ENCODE data around the gene FBXO42. TPM values are rescaled to one million over a fixed set of nuclear protein-coding genes. Genes with fewer than 3 reads are reported as not detected.

FBXO42 gene
- total and polyA plus RNA-seq, 2 of the 13 experiments (the other 11 are each of a cell fraction or from before 2014, with no cell fraction given), result 7.6 to 17.5 TPM

DNA sequence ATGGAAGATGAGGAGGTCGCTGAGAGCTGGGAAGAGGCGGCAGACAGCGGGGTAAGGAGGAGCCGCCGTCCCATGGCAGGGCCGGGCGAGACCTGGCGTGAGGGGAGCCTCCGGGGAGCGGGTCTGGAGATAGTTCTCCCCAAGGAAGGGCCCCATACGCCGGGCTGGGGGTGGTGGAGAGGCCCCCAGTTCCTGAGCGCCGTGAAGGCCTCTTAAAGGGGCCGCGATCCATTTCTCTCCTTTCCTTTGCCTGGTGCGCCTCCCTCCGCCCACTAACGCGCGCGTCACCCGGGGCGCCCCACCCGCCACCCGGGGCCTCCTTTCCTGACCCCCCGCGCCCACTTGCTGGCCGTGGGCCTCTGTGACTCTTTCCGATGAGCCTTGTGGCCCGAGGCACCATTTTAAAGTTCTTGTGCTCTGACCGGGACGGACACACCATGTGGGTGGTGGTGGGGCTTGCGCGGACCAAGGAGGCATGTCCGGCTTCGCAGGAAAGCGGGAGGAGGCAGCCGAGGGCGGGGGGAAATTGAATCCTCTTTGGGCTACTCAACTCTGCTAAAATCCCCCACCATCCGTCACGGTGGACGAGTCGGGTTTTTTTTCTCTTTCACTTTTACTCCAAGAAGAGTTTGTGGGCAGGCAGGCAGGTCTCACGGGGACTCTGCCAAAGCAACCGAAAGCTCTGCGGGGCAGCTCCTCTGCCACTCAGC lies 15.1 kb upstream of the FBXO42 start (continued):
- TF ChIP-seq, protein P1, sequence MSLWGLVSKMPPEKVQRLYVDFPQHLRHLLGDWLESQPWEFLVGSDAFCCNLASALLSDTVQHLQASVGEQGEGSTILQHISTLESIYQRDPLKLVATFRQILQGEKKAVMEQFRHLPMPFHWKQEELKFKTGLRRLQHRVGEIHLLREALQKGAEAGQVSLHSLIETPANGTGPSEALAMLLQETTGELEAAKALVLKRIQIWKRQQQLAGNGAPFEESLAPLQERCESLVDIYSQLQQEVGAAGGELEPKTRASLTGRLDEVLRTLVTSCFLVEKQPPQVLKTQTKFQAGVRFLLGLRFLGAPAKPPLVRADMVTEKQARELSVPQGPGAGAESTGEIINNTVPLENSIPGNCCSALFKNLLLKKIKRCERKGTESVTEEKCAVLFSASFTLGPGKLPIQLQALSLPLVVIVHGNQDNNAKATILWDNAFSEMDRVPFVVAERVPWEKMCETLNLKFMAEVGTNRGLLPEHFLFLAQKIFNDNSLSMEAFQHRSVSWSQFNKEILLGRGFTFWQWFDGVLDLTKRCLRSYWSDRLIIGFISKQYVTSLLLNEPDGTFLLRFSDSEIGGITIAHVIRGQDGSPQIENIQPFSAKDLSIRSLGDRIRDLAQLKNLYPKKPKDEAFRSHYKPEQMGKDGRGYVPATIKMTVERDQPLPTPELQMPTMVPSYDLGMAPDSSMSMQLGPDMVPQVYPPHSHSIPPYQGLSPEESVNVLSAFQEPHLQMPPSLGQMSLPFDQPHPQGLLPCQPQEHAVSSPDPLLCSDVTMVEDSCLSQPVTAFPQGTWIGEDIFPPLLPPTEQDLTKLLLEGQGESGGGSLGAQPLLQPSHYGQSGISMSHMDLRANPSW (CRISPR knock-in tag; IDR thresholded peaks at IDR 0.05; ENCODE audit: borderline replicate concordance), result no peak; the same call in 1 of the 2 replicates
- TF ChIP-seq MXD4 (CRISPR knock-in tag; IDR thresholded peaks at IDR 0.05) (peak; percentile 48), DNMT3B (CRISPR knock-in tag; conservative IDR thresholded peaks at IDR 0.05) (no peak; the same call in 1 of the 2 replicates), HNRNPH1 (optimal IDR thresholded peaks at IDR 0.05; ENCODE audit: low read depth, low read length) (peak; percentile 42), IRF1 (CRISPR knock-in tag; IDR thresholded peaks at IDR 0.05; ENCODE audit: low read depth) (no peak), CHD2 (IDR thresholded peaks at IDR 0.05; ENCODE audit: low read depth, low read length) (no peak), ZNF260 (CRISPR knock-in tag; IDR thresholded peaks at IDR 0.05; ENCODE audit: borderline replicate concordance, low read depth) (no peak), PRPF4 (IDR thresholded peaks at IDR 0.05; ENCODE audit: low read depth, low read length, poor library complexity, severe bottlenecking) (no peak), NFE2L1 (CRISPR knock-in tag; IDR thresholded peaks at IDR 0.05; ENCODE audit: borderline replicate concordance) (no peak), ISX (CRISPR knock-in tag; conservative IDR thresholded peaks at IDR 0.05) (no peak), SNAPC4 (CRISPR knock-in tag; IDR thresholded peaks at IDR 0.05) (0 out of 2 replicates have a peak, but pooled peaks have one; percentile 53), NFE2 (CRISPR knock-in tag; IDR thresholded peaks at IDR 0.05) (no peak), REPIN1 (CRISPR knock-in tag; IDR thresholded peaks at IDR 0.05; ENCODE audit: borderline replicate concordance, low read depth) (0 out of 2 replicates have a peak, but pooled peaks have one; percentile 21), HNF4G (IDR thresholded peaks at IDR 0.05; ENCODE audit: borderline replicate concordance, low read depth, low read length) (no peak), HNF4G (CRISPR knock-in tag; IDR thresholded peaks at IDR 0.05; ENCODE audit: borderline replicate concordance, low read depth) (no peak), CBX2 (IDR thresholded peaks at IDR 0.05; ENCODE audit: low read depth, low read length) (no peak), CBX2 (CRISPR knock-in tag; IDR thresholded peaks at IDR 0.05; ENCODE audit: low read depth) (no peak), HNRNPK (IDR thresholded peaks at IDR 0.05; ENCODE audit: low read depth, low read length, poor library complexity, severe bottlenecking) (peak; percentile 27), ZBTB7A (CRISPR knock-in tag; IDR thresholded peaks at IDR 0.05) (no peak)
- TF ChIP-seq, protein P2, sequence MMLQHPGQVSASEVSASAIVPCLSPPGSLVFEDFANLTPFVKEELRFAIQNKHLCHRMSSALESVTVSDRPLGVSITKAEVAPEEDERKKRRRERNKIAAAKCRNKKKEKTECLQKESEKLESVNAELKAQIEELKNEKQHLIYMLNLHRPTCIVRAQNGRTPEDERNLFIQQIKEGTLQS (CRISPR knock-in tag; IDR thresholded peaks at IDR 0.05), result no peak
